BLaER1 treated with 17β-estradiol and CSF1 and Interleukin-3, amounts not matched to agents 10 nM and 100 nM (cell line): ENCODE results near the gene CCDC102A.

ENCODE experiments used
- H3K27ac ChIP-seq, 11 experiments: shearing (Covaris generic); formaldehyde crosslinking; 2 replicates each; pipeline ENCODE4 v1.8.1; 2022
- H3K27me3 ChIP-seq, 11 experiments: shearing (Covaris generic); formaldehyde crosslinking; 2 replicates each; pipeline ENCODE4 v1.8.1; 2022
- H3K36me3 ChIP-seq, 11 experiments: shearing (Covaris generic); formaldehyde crosslinking; 2 replicates each; pipeline ENCODE4 v1.8.1; 2022
- H3K4me1 ChIP-seq, 10 experiments: shearing (Covaris generic); formaldehyde crosslinking; 2 replicates each; pipeline ENCODE4 v1.8.1; 2022
- H3K4me2 ChIP-seq, 11 experiments: shearing (Covaris generic); formaldehyde crosslinking; 2 replicates each; pipeline ENCODE4 v1.8.1; 2022
- H3K4me3 ChIP-seq, 10 experiments: shearing (Covaris generic); formaldehyde crosslinking; 2 replicates each; pipeline ENCODE4 v1.8.1; 2022
- H3K9ac ChIP-seq, 11 experiments: shearing (Covaris generic); formaldehyde crosslinking; 2 replicates each; pipeline ENCODE4 v1.8.1; 2022
- H3K9me3 ChIP-seq, 11 experiments: shearing (Covaris generic); formaldehyde crosslinking; replicated peaks in 1 of 11; 2 replicates each; pipeline ENCODE4 v1.8.1; 2022
- H4K20me1 ChIP-seq, 11 experiments: shearing (Covaris generic); formaldehyde crosslinking; 2 replicates each; pipeline ENCODE4 v1.8.1; 2022
- Cebpa-rat ChIP-seq, 11 experiments: shearing (Covaris generic); IDR thresholded peaks; 2 replicates each; pipeline ENCODE4 v1.8.1; 2022

Gene CCDC102A

DNA sequence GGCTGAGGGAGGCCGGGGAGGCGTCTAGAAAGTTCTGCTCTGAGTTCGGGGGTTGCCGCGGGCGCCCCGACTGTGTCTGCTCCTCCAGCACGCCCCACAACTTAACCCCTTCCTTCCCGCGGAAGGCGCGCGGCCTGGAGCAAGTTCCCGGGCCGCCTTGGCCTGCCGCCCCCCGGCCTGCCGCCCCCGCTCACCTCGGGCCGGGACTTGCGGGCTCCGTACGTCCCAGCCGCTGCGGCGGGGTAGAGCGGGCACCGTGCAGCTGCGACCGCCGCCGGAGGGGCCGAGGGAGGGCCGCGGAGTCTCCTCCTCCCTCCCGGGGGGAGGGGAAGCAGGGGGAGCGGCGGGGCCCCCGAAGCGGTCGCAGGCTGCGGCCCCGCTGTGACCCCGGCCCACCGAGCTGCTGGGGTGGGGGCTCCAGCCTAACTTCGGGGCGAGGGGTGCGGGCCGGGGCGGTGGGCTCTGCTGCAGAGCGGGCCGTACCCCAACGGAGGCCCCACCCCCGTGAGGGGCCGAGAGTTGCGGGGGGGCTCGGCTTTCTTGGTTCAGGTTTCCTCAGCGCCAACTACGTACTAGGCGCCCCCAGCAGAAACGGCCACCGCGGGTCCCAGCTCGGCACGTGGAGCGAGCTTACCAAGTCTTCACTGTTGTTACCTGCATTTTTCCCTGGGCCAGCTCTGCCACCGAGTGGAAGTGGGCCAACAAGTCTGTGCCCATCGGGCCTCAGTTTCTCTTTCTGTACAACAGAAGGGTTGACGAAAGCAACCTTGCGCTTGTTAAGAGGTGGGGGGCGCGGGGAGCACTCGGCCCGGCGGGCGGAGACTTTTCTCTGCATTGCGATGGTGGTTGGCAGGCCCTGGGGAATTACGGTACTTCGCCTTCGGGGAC lies at the start of gene CCDC102A:
Gene CCDC102A, minus strand, starts transcription at position 266 of the 888 bp plus-strand sequence. CDS start 7,394 bp downstream, outside the sequence.
- TF ChIP-seq Cebpa-rat (IDR thresholded peaks at IDR 0.05) = no peak
- Histone ChIP-seq H3K4me2 (peak within 1 kb of the TSS; percentile 87 to 100 (median 98)), H4K20me1 (peaks cover 0 to 18% (median 4%) of the 10 kb centered on the region in 11 experiments; a peak in 4 of 22 replicates), H3K9me3 (no peaks in the 10 kb centered on the region), H3K4me1 (peaks cover 77 to 96% (median 93%) of the 10 kb centered on the region in 10 experiments), H3K27ac (peak within 1 kb of the TSS; percentile 9 to 96 (median 93); a peak in 21 of 22 replicates), H3K36me3 (no peaks in the 10 kb centered on the region), H3K9ac (peak within 1 kb of the TSS; percentile 75 to 94 (median 87)), H3K4me3 (peak within 1 kb of the TSS; percentile 53 to 81 (median 70)), H3K27me3 (peaks cover 0 to 29% (median 0%) of the 10 kb centered on the region in 11 experiments; a peak in 5 of 22 replicates)

DNA sequence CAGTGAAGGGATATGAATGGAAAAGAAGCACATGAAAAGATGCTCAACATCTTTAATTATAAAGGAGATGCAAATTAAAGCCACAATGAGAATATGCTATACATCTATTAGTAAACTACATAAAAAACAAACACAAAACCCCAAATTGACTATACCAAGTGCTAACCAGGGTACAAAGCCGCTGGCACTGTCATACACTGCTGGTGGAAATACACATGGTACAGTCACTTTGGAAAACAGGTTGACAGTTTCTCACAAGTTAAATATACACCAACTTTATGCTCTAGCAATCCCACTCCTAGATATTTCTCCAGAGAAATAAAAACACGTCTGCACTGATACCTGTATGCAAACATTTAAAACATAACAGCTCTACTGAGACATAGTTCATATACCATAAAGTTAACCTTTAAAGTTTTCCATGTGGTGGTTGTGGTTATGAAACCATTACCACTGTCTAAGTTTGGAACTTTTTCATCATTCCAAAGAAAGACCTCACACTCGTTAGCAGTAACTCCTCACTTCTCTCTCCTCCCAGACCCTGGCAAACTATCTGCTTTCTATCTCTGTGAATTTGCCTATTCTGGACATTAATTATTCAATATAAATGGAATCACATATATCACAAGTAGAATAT lies 48.8 kb upstream of the CCDC102A start:
- Histone ChIP-seq H3K9me3 (peaks cover 0 to 8% (median 0%) of the 10 kb centered on the region in 11 experiments; a peak in 6 of 22 replicates), H3K4me1 (peaks cover 7 to 39% (median 19%) of the 10 kb centered on the region in 10 experiments; a peak in 19 of 20 replicates), H3K27ac (no peak overlapping the region), H3K4me2 (peak overlapping the region in 7 of 11 experiments; percentile 1 to 48 (median 32); a peak in 6 of 22 replicates), H3K36me3 (no peaks in the 10 kb centered on the region), H3K27me3 (no peaks in the 10 kb centered on the region), H3K4me3 (no peak overlapping the region), H4K20me1 (no peaks in the 10 kb centered on the region), H3K9ac (no peak overlapping the region)
- TF ChIP-seq Cebpa-rat (IDR thresholded peaks at IDR 0.05) = no peak

DNA sequence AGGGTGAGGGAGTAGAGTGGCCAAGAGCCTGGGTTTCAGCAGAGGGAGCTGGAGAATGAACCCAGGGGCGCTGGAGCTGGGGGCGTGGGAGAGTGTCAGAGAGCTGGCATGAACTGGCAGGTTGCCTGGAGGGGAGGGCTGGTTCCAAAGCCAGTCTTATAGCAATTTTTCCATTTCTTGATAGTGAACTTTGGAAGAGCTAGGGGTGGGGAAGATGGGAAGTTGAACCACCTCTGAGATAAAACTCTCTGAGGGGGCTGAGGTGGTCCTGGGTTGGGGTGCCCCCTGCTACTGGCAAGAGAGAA lies 42.9 kb upstream of the CCDC102A start:
- no peaks in the 10 kb centered on the region for H3K9me3 ChIP-seq
- peak overlapping the region in 6 of 11 experiments; percentile 77 to 93 (median 87); a peak in 10 of 22 replicates for H3K4me2 ChIP-seq
- no peak overlapping the region for H3K9ac ChIP-seq
- no peaks in the 10 kb centered on the region for H4K20me1 ChIP-seq
- peaks cover 29 to 57% (median 37%) of the 10 kb centered on the region in 10 experiments for H3K4me1 ChIP-seq
- H3K27ac ChIP-seq = peak overlapping the region in 4 of 11 experiments; percentile 25 to 83 (median 80); a peak in 6 of 22 replicates
- H3K27me3 ChIP-seq = no peaks in the 10 kb centered on the region
- peaks cover 0 to 15% (median 0%) of the 10 kb centered on the region in 11 experiments; a peak in 1 of 22 replicates for H3K36me3 ChIP-seq
- no peak overlapping the region for H3K4me3 ChIP-seq
- no peak for TF ChIP-seq Cebpa-rat (IDR thresholded peaks at IDR 0.05)

DNA sequence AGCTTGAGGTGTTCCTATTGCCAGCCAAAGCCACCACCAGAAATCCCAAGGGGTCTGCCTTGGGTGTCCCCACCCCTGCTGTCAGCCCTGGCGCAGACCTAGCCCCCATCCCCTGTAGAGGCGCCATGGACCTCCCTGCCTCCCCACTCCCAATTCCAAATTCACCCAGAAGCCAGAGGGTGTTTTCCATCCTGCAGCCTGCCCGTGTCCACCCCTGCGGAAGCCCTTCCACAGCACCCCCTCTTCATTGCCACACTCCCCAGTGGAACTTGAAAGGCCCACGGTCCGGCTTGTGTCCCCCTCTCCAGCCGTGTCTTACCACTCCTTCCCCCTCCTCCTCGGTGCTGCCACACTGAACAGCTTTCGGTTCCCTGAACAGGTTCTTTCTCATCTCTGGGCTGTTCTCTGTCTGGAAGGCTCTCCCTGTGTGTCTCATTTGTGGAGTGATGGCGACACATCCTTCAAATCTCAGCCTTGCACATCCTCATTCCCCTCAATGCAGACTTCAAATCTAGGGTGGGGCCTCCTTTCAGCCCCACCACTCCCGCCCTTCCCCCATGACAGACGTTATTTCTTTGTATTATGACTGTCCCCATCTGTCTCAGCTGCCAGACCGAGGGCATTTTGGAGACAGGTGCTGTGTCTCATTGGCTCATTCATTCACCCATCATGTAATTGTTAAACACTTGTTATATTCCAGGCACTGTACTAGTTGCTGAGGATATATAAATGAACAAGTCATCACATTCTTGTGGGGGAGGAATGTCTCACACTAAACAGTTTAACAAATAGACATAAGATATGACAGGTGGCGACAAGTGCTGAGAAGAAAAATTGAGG lies 42.4 kb upstream of the CCDC102A start:
- Histone ChIP-seq H3K9ac (peak overlapping the region in 8 of 11 experiments; percentile 44 to 69 (median 59); a peak in 14 of 22 replicates), H3K36me3 (peaks cover 0 to 15% (median 0%) of the 10 kb centered on the region in 11 experiments; a peak in 1 of 22 replicates), H3K4me3 (peak overlapping the region in 2 of 10 experiments; percentile 6 to 18; a peak in 2 of 20 replicates), H3K4me1 (peaks cover 29 to 57% (median 37%) of the 10 kb centered on the region in 10 experiments), H3K9me3 (no peaks in the 10 kb centered on the region), H3K27ac (peak overlapping the region in 10 of 11 experiments; percentile 1 to 83 (median 76); a peak in 18 of 22 replicates), H3K4me2 (peak overlapping the region; percentile 69 to 93 (median 87)), H3K27me3 (no peaks in the 10 kb centered on the region), H4K20me1 (no peaks in the 10 kb centered on the region)
- no peak for TF ChIP-seq Cebpa-rat (IDR thresholded peaks at IDR 0.05)

DNA sequence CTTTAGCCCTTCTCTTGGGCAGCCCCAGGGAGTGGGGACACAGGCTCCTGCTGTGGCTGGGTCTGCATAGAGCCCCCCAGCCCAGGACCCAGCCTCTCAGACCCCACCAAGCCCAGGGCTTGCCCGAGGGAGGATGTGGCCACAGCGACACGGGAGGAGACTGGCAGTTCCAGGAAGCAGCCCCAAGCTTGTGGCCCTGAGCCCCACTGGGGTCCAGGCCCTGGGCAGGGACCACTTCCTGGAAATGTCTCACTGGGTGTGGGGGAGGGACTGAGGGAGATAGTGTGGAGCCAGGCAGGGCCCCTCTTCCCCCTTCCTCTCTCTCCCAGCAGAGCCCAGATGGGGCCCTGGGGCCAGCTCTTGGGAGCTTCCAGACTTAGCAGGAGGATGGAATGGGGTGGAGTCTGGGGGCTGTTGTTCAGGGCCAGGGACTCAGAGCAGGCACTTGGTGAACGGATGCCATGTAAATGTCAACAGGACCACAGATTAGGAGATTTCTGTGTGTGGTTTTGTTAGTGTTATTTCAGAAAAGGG lies 41.4 kb upstream of the CCDC102A start:
- peak overlapping the region; percentile 28 to 69 (median 59); a peak in 19 of 22 replicates for H3K9ac ChIP-seq
- H3K4me2 ChIP-seq = peak overlapping the region; percentile 69 to 93 (median 87)
- TF ChIP-seq Cebpa-rat (IDR thresholded peaks at IDR 0.05) = no peak

DNA sequence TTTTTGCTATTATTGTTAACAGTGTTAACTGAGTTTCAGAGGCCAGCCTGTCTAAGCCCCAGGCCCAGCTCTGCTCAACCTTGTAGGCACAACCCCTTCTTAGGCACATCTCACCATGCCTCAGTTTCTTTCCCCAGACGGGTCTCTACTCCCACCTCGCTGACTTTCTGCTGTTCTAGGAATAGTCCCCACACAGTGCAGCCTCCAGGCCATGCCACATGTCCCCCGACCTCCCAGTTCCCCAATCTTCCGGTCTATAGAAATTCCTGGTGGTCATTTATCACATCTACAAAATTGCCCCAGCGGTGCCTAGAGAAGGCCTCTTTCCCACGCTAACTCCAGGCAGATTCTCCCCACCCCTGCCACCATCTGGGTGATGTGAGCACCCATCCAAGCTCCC lies 40.8 kb upstream of the CCDC102A start:
- Histone ChIP-seq H3K4me2 (peak overlapping the region; percentile 69 to 93 (median 87)), H3K27me3 (no peaks in the 10 kb centered on the region), H3K27ac (peak overlapping the region; percentile 31 to 83 (median 76); a peak in 20 of 22 replicates), H3K9ac (peak overlapping the region; percentile 28 to 69 (median 59); a peak in 18 of 22 replicates), H4K20me1 (no peaks in the 10 kb centered on the region), H3K4me3 (0 out of 20 replicates have a peak overlapping the region, but pooled peaks of 1 of the 10 experiments have one; percentile 18), H3K9me3 (no peaks in the 10 kb centered on the region), H3K4me1 (peaks cover 29 to 65% (median 41%) of the 10 kb centered on the region in 10 experiments), H3K36me3 (peaks cover 0 to 15% (median 0%) of the 10 kb centered on the region in 11 experiments; a peak in 1 of 22 replicates)
- TF ChIP-seq Cebpa-rat (IDR thresholded peaks at IDR 0.05) = no peak

More for the DNA sequence above, 41.4 kb upstream of the CCDC102A start:
- peaks cover 29 to 65% (median 41%) of the 10 kb centered on the region in 10 experiments for H3K4me1 ChIP-seq
- H3K27me3 ChIP-seq = no peaks in the 10 kb centered on the region
- H3K27ac ChIP-seq = peak overlapping the region; percentile 31 to 83 (median 76); a peak in 20 of 22 replicates
- no peaks in the 10 kb centered on the region for H3K9me3 ChIP-seq
- H4K20me1 ChIP-seq = no peaks in the 10 kb centered on the region
- H3K36me3 ChIP-seq = peaks cover 0 to 15% (median 0%) of the 10 kb centered on the region in 11 experiments; a peak in 1 of 22 replicates
- peak overlapping the region in 3 of 10 experiments; percentile 6 to 18 (median 18); a peak in 1 of 20 replicates for H3K4me3 ChIP-seq

DNA sequence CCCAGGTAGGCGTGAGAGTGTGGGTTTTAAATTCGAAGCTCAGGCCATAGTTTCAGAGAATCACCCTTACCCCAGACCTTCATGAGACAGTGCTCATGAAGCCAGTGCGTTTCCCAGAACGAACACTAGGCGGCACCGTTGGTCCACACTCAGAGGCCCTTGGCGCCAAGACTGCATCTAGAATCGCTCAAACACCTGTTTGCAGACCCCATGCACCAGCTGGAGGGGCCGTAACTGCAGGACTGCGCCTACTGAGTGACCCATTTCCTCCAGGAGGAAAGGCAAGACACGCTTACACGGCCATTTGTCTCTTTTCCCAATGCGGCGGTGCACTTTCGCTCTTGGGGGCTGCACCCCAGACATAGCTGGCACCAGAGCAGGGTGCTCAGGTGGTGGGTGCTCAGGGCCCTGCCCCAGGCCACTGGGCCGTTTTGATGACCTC lies 40.1 kb upstream of the CCDC102A start:
- H3K9ac ChIP-seq = 0 out of 22 replicates have a peak overlapping the region, but pooled peaks of 2 of the 11 experiments have one; percentile 3 to 29
- peak overlapping the region in 3 of 11 experiments; percentile 73 to 78 (median 76); a peak in 2 of 22 replicates for H3K27ac ChIP-seq
- no peak overlapping the region for H3K4me3 ChIP-seq
- TF ChIP-seq Cebpa-rat (IDR thresholded peaks at IDR 0.05) = no peak
- peaks cover 29 to 65% (median 41%) of the 10 kb centered on the region in 10 experiments for H3K4me1 ChIP-seq
- H3K9me3 ChIP-seq = no peaks in the 10 kb centered on the region
- no peaks in the 10 kb centered on the region for H4K20me1 ChIP-seq
- peaks cover 0 to 16% (median 0%) of the 10 kb centered on the region in 11 experiments; a peak in 1 of 22 replicates for H3K36me3 ChIP-seq
- peak overlapping the region; percentile 65 to 93 (median 87) for H3K4me2 ChIP-seq
- no peaks in the 10 kb centered on the region for H3K27me3 ChIP-seq
